WERI-Rb-1 (cell line): ENCODE data around the gene CYRIA.

Source experiments
- DNase-seq: peaks from one replicate; pipeline ENCODE4 v3.0.0-alpha.2; 2020
- H3K27ac ChIP-seq: fragments of 250-450 bp; sonication (Bioruptor Pico); 2 replicates; pipeline ENCODE4 v1.5.1; 2020; ENCODE audit warnings: mild to moderate bottlenecking, moderate library complexity
- H3K27me3 ChIP-seq: fragments of 250-450 bp; sonication (Bioruptor Pico); 2 replicates; pipeline ENCODE4 v1.5.1; 2021; ENCODE audit warnings: mild to moderate bottlenecking, low read depth, moderate library complexity; ENCODE audit not compliant: insufficient read depth, severe bottlenecking
- H3K36me3 ChIP-seq: fragments of 250-450 bp; sonication (Bioruptor Pico); 2 replicates; pipeline ENCODE4 v1.5.1; 2020; ENCODE audit warnings: mild to moderate bottlenecking, moderate library complexity
- H3K4me3 ChIP-seq: 2 replicates; pipeline ENCODE4 v1.5.1; 2011; ENCODE audit warnings: low read depth, mild to moderate bottlenecking, control low read depth, low read length
- H3K9me3 ChIP-seq: fragments of 250-450 bp; sonication (Bioruptor Pico); 2 replicates; pipeline ENCODE4 v1.5.1; 2021; ENCODE audit warnings: mild to moderate bottlenecking, moderate library complexity; ENCODE audit not compliant: severe bottlenecking
- CTCF ChIP-seq: IDR thresholded peaks from 2 replicates; pipeline ENCODE4 v1.5.1; 2011; ENCODE audit warnings: low read depth, mild to moderate bottlenecking, control low read depth, inconsistent platforms, low read length

Gene CYRIA

GRCh38 chr2:16647992-16648617 is 17.5 kb downstream of the CYRIA start:
- Histone ChIP-seq H3K36me3 (no peaks in the 10 kb centered on the region), H3K27me3 (no peaks in the 10 kb centered on the region), H3K9me3 (no peaks in the 10 kb centered on the region), H3K4me3 (no peak overlapping the region), H3K27ac (no peak overlapping the region)
- DNase-seq, result no peak
- TF ChIP-seq CTCF, result no peak

- no peaks in the 10 kb centered on the region for H3K27me3 ChIP-seq
- no peaks in the 10 kb centered on the region for H3K9me3 ChIP-seq
- H3K36me3 ChIP-seq, result no peaks in the 10 kb centered on the region
- no peak overlapping the region for H3K27ac ChIP-seq
- no peak for TF ChIP-seq CTCF
- no peak overlapping the region for H3K4me3 ChIP-seq
- DNase-seq, result no peak
Observed at GRCh38 chr2:16645775-16646559, 19.7 kb downstream of the CYRIA start.

GRCh38 chr2:16645088-16645487 is 20.5 kb downstream of the CYRIA start:
- H3K36me3 ChIP-seq, result no peaks in the 10 kb centered on the region
- TF ChIP-seq CTCF, result no peak

GRCh38 chr2:16644221-16644925 is 21.3 kb downstream of the CYRIA start:
- no peaks in the 10 kb centered on the region for H3K36me3 ChIP-seq
- H3K9me3 ChIP-seq, result no peaks in the 10 kb centered on the region
- DNase-seq, result no peak
- no peaks in the 10 kb centered on the region for H3K27me3 ChIP-seq
- no peak overlapping the region for H3K27ac ChIP-seq
- no peak for TF ChIP-seq CTCF
- H3K4me3 ChIP-seq, result no peak overlapping the region

More at GRCh38 chr2:16645088-16645487, 20.5 kb downstream of the CYRIA start:
- no peak overlapping the region for H3K27ac ChIP-seq
- no peaks in the 10 kb centered on the region for H3K9me3 ChIP-seq
- H3K27me3 ChIP-seq, result no peaks in the 10 kb centered on the region
- H3K4me3 ChIP-seq, result no peak overlapping the region
- DNase-seq, result no peak

GRCh38 chr2:16643099-16643498 is 22.5 kb downstream of the CYRIA start:
- Histone ChIP-seq H3K27ac (no peak overlapping the region), H3K9me3 (no peaks in the 10 kb centered on the region), H3K27me3 (no peaks in the 10 kb centered on the region), H3K4me3 (no peak overlapping the region), H3K36me3 (no peaks in the 10 kb centered on the region)
- DNase-seq, result no peak
- TF ChIP-seq CTCF, result no peak
